DMS114 treated with DMSO at 0.1 percent for 48 hours (cell line): Measurements from ENCODE around the gene ADTRP.
"Not testable (repeated sequence)": the region's sequence is repeated elsewhere in the genome, so short reads cannot be mapped to it uniquely, and the experiment has no call there.

Source experiments
- DNase-seq: peaks from one replicate; lab custom pipeline; 2025; ENCODE audit not compliant: unreplicated experiment; lab: John Stamatoyannopoulos, UW

The ADTRP gene

DNA sequence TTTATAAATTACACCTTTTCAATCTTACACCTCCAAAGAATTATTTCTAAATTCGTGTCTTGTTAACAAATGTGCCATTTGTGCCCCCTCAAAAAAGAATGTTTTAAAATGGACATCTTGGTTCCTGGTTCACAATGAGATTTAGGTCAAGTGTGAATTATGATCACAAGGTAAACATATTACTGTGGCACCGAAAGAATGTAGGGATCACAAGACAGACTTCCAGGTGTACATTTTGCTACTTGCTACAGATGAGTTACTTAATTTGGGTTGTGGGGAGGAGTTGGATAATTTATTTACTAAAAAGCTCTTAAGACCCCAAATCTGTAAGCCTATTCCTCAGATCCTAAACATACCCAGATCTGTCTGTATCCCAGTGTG, 25.0 kb upstream of the ADTRP start:
- no peak for DNase-seq

DNA sequence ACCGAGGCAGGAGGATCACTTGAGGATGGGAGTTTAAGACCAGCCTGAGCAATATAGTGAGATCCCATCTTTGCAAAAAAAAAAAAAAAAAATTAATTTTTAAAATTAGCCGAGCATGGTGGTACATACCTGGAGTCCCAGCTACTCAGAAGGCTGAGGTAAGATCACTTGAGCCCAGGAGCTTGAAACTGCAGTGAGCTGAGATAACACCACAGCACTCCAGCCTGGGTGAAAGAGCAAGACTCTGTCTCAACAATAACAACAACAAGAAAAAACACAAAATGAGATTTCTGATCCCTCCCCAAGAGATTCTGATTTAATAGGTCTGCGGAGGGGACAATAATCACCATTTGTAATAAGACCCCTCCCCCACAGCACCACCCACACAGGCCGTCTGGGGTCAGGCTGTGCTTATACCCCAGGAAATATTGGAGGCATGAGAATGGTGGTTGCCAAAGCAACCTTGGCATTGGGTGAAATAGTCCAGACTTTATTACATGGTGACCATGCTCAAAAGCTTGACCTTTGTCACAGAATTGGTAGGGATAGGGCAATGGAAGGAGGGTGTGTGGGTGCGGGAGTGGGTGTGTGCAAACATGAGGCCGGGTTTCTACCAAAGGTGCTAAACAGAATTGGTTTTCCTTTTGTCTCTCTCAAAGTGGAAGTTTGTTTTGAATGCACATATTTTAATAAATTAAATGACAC, 24.4 kb upstream of the ADTRP start:
- DNase-seq, result no peak

- not testable (repeated sequence) for DNase-seq
Observed at GRCh38 chr6:11800531-11800930, 21.9 kb upstream of the ADTRP start.

DNA sequence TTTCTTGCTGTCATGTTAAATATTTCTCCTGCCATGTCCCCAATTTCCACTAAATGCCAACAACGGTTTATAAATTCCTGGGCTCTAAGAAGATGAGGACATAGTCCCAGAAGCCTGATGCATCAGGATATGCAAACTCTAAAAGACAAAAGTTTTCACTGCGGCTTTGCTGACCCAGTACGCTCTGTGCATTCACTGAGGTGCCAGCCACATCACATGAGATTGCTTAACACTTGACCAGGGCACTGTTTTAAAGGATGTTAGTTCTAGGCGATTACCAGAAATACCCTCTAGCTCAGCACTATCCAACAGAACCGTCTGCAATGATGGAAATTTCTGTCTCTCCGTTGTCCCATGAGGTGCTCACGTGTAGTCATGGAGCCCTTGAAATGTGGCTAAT, 19.9 kb upstream of the ADTRP start:
- DNase-seq, result no peak

- no peak for DNase-seq
Observed at GRCh38 chr6:11798096-11798495, 19.5 kb upstream of the ADTRP start.

DNA sequence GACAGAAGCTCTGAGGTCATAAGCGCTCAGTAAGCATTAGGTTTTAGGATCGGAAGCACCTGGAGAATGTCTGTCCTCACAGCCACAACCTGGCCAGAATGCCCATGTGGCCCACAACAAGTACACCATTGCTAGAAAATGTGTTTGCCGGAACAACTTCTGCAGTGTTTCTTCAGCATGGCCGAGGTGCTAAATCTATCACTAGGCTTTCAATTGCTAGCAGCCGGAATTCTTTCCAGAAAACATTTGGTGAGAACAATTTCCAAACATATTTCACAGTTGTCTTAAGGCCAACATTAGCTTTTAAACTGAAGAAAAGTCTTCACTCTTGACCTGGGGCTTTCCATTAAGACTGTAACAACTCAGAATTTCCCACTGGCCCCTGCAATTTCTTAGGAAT, 18.2 kb upstream of the ADTRP start:
- no peak for DNase-seq

DNA sequence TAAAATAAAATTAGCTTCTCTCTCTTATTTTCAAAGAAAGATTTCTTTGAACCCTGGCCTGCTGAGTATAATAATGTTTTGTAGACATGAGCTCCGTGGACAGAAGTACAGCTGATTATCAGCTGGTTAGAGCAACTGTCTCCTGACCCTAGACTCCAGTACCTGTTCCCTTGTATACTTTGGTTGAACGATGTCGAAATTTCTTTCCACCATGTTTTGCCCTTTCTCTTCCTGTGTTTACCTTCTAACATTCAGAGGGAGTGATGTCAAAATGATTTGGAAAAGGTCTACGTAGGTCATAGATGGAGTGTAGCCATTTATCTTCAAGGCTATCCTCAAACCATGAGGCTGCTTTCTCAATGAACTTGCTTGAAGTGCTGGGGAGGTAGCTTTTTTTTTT, 16.8 kb upstream of the ADTRP start:
- DNase-seq, result no peak

DNA sequence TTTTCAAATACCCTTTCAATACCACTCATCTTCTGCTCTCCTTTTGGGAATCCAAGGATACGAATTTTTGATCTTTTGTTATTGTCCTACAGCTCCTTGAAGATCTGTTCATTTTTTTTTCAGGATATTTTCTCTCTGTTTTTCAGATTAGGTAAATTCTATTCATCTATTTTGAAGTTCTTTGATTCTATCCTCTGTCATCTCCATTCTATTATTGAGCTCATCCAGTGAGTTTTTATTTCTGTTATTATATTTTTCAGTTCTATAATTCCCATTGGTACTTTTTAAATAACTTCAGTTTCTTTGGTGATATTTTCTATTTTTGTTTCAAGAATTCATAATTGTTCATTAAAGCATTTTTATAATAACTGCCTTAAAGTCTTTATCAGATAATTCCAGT, 14.7 kb upstream of the ADTRP start:
- no peak for DNase-seq

GRCh38 chr6:11791354-11792107, 12.9 kb upstream of the ADTRP start:
- DNase-seq, result no peak

GRCh38 chr6:11789744-11790143, 11.1 kb upstream of the ADTRP start:
- DNase-seq, result no peak

GRCh38 chr6:11788043-11788442, 9.4 kb upstream of the ADTRP start:
- no peak for DNase-seq

DNA sequence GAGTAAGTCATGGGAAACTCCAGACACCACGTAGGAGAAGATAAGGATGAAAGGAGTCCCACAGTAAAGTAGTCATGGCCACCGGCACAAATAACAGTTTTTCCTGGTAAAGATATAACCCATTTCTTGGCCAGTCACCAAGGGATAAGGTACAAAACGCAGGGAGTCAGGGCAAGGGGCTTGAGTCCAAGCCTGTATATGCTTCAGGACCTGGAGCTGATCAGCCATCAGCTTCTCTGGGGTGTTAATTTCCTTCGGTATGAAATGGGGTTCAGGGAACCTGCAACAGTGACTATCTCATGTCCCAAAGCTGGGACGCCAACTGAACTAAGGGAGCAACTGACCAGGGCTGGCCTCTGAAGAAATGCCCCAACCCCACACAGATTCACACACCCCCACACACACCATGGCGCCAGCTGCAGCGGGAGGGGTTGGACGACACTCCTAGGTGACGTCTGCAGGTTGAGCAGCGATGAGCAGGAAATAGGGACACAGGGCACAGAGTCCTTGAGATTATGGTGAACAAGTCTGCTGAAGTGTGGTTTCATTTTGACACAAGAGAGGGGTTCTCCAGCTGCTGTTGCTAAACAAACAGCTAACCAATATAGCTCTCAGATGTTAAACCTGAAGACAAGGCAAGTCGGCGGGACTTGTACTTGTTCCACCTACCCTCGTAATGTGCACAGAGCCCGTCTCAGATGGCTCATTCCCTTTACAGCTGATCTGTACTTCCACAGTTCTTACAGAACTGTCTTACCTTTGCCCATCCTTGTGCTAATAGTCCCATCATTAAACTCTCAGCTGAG, 7.4 kb upstream of the ADTRP start:
- no peak for DNase-seq

DNA sequence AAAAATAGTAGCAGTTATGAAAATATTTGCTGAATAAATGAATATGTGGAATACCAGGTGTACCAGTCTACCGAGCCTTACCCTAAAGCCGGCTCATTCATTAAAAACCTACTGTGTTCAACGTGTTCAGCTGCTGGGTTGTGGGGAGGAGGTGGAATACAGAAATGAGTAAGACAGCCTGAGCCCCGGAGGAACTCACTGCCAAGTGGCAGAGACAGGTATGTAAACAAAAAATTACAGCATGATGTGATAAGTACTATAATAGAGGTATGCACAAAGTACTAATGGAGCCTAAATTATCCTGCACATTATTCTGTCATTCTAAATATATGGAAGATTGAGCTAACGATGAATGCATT, 6.8 kb upstream of the ADTRP start:
- DNase-seq, result no peak

GRCh38 chr6:11784341-11784740, 5.7 kb upstream of the ADTRP start:
- DNase-seq, result no peak

GRCh38 chr6:11783524-11784064, 5.0 kb upstream of the ADTRP start:
- DNase-seq, result no peak

GRCh38 chr6:11782524-11782923, 3.9 kb upstream of the ADTRP start:
- DNase-seq, result no peak

DNA sequence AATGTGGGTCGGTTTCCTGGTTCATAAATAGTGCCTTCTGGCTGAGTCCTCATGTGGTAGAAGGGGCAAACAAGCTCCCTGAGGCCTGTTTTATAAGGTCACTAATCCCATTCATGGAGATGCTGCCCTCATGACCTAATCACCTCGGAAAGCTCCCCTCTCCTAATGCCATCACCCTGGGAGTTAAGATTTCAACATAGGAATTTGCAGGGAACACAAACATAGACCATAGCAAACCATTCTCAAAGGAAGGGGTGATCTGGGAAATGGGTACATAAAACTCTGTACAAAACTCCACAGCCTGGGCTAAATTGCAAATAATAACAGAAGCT, 1.5 kb upstream of the ADTRP start:
- no peak for DNase-seq

- no peak for DNase-seq
Observed at GRCh38 chr6:11779329-11780096, 910 bp upstream of the ADTRP start.

DNA sequence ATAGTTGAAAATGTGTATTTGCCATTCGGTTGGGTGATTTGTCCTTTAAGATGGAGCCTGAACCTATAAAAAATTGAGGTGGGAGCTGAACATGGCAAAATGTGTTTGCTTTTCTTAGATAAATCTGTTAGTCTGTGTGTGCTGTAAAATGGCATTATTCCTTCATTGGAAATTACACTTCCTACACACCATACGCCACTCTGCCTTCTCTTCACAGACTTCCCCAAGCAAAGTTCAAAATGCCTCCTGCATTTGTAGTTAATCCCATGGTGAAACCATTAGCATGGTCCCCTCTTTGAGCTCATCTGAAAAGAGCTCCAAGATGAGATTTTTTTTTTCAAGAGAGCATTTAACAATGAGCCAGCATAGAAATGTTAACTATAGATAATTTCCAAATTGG, 567 bp downstream of the ADTRP start:
- DNase-seq, result no peak

DNA sequence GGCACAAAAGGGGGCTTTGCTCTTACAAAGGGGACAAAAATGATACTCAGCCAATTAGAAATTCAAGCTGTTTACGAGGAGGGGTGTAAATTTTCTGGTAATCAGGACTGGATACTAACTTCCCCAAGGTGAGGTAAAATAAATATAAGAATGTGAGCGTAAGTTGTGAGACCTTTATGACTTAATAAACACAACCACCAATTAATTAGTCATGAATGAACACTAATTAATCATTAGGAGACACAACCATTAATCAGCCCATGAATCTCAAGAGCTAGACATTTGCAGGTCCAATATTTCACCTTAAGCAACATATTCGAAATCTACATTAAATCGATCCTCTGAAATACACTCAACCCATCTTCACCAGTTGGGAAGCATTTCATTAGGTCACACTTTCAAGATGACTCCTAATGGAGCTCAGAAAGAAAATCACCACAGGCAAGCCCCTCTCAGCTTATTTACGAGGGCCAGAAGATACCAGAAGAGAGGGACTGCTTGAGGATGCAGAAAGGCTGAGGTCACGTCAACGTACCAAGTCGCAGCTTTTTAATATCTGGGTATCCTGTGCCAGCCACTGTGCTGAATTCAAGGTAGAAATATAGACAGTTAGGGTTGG, 2.7 kb downstream of the ADTRP start:
- DNase-seq, result no peak

- no peak for DNase-seq
Observed at GRCh38 chr6:11774426-11774825, 4.2 kb downstream of the ADTRP start.
